DOHH2 (cell line): Measurements from ENCODE around the gene B4GALT1.

Experiments used
- EZH2phosphoT487 ChIP-seq: fragments of 200-600 bp; sonication (generic); IDR thresholded peaks from 2 replicates; pipeline ENCODE4 v1.6.1; 2017; ENCODE audit warnings: borderline replicate concordance, mild to moderate bottlenecking, antibody characterized with exemption, low read length, moderate library complexity, mixed read lengths
- TF ChIP-seq, protein P1 (sequence below): fragments of 200-600 bp; sonication (generic); IDR thresholded peaks from one replicate; pipeline ENCODE4 v1.5.1; 2014; ENCODE audit warnings: antibody characterized with exemption, mild to moderate bottlenecking, low read depth, low read length; ENCODE audit not compliant: poor library complexity, severe bottlenecking

DNA sequence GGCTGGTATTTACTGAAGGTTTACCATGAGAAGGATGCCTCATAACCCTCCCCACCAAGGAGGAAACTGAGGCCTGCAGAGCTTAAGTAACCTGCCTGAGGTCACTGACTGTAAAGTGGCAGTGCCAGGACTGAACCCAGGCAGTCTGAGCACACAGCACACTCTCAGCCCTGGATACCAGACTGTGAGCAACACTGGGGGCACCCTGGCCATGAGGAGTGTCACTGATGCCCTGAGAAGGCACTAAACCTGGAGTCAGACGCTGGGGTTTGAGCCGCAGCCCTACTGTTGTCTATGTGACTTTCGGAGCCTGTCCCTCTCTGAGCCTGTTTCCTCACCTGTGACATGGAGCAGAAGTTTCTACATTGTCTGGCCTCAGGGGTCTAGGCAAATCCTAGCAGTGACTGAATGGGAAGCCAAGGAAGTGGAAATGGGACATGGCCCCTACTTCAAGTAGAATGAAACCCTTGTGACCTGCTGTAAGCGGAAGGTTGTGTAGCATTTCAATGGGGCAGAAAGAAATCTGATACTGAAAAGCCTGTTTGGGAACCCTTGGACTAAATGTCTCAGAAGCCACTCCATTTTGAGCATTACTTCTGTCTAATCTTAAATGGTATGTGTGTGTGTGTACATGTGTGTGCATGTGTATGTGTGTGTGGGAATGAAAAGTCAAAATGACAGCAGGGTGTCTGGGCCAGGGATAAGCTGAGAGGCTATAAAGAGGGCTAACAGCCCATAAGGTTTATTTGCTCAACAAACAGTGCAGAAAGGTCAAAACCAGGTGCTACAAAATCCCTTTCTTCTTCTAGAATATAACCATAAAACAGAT is 36.0 kb downstream of the B4GALT1 start:
- TF ChIP-seq EZH2phosphoT487: no peak
- TF ChIP-seq, protein P1, sequence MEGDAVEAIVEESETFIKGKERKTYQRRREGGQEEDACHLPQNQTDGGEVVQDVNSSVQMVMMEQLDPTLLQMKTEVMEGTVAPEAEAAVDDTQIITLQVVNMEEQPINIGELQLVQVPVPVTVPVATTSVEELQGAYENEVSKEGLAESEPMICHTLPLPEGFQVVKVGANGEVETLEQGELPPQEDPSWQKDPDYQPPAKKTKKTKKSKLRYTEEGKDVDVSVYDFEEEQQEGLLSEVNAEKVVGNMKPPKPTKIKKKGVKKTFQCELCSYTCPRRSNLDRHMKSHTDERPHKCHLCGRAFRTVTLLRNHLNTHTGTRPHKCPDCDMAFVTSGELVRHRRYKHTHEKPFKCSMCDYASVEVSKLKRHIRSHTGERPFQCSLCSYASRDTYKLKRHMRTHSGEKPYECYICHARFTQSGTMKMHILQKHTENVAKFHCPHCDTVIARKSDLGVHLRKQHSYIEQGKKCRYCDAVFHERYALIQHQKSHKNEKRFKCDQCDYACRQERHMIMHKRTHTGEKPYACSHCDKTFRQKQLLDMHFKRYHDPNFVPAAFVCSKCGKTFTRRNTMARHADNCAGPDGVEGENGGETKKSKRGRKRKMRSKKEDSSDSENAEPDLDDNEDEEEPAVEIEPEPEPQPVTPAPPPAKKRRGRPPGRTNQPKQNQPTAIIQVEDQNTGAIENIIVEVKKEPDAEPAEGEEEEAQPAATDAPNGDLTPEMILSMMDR: no peak
